Naive thymus-derived CD4-positive, alpha-beta T cell (primary cell): ENCODE measurements around the gene RAB3B. TPM values are rescaled to one million over a fixed set of nuclear protein-coding genes. Genes with fewer than 3 reads are reported as not detected.
"Not testable (repeated sequence)": the region's sequence is repeated elsewhere in the genome, so short reads cannot be mapped to it uniquely, and the experiment has no call there.

Experiments used
- ATAC-seq: fragments of 150-1000 bp; cut with Tn5 transposase; 2 replicates; pipeline ENCODE4 v1.10.0; 2021; ENCODE audit warnings: mild to moderate bottlenecking, moderate library complexity
- CTCF ChIA-PET: fragments of 350-600 bp; sonication (Branson Sonifier 250); formaldehyde crosslinking; loops from one replicate; lab custom pipeline; 2021; ENCODE audit warnings: antibody characterized with exemption; lab: Charles Lee
- POLR2A ChIA-PET: fragments of 350-600 bp; sonication (Branson Sonifier 250); formaldehyde crosslinking; loops from one replicate; lab custom pipeline; 2021; ENCODE audit warnings: antibody characterized with exemption, inconsistent platforms; lab: Charles Lee
- DNase-seq, 9 donors: peaks; one replicate each; pipeline versions ENCODE4 v3.0.0 to v3.0.0-alpha.2; 2020 to 2022; ENCODE audit warnings: mixed read lengths in 1 of 9
- H3K27ac ChIP-seq: one replicate; pipeline ENCODE4 v1.7.0; 2013; ENCODE audit warnings: mild to moderate bottlenecking, low read depth, low read length, moderate library complexity
- H3K27me3 ChIP-seq, 2 donors: one replicate each; pipeline ENCODE4 v1.7.0; 2013; ENCODE audit warnings: low read length in 2 of 2, mild to moderate bottlenecking in 2 of 2, moderate library complexity in 2 of 2; ENCODE audit not compliant: control insufficient read depth in 2 of 2, insufficient read depth in 2 of 2
- H3K36me3 ChIP-seq, 3 experiments: 1 replicate in 2 of 3; 2 replicates in 1 of 3; pipeline ENCODE4 v1.7.0; 2013; ENCODE audit warnings: low read length in 3 of 3, mild to moderate bottlenecking in 3 of 3, moderate library complexity in 1 of 3; ENCODE audit not compliant: insufficient read depth in 3 of 3, control insufficient read depth in 2 of 3
- H3K4me1 ChIP-seq, 2 donors: one replicate each; pipeline ENCODE4 v1.7.0; 2013; ENCODE audit warnings: low read length in 2 of 2, mild to moderate bottlenecking in 2 of 2, moderate library complexity in 1 of 2; ENCODE audit not compliant: control insufficient read depth in 2 of 2, insufficient read depth in 2 of 2
- H3K4me3 ChIP-seq: 2 replicates; pipeline ENCODE4 v1.7.0; 2013; ENCODE audit warnings: mild to moderate bottlenecking, low read length
- H3K9me3 ChIP-seq, 3 experiments: 1 replicate in 2 of 3; 2 replicates in 1 of 3; pipeline ENCODE4 v1.7.0; 2013; ENCODE audit warnings: low read length in 3 of 3; ENCODE audit not compliant: control insufficient read depth in 2 of 3
- H3K27ac Mint-ChIP-seq, 9 donors: one replicate each; pipeline ENCODE4 v1.8.0; 2020 to 2022; ENCODE audit warnings: mixed read lengths in 9 of 9, mild to moderate bottlenecking in 8 of 9, moderate library complexity in 5 of 9, inconsistent platforms in 2 of 9
- H3K27me3 Mint-ChIP-seq, 5 donors: one replicate each; pipeline ENCODE4 v1.8.0; 2021 to 2022; ENCODE audit warnings: mixed read lengths in 5 of 5, mild to moderate bottlenecking in 1 of 5
- H3K36me3 Mint-ChIP-seq, 5 donors: one replicate each; pipeline ENCODE4 v1.8.0; 2020 to 2022; ENCODE audit warnings: mixed read lengths in 5 of 5, mild to moderate bottlenecking in 3 of 5, inconsistent platforms in 1 of 5
- H3K4me1 Mint-ChIP-seq, 7 donors: one replicate each; pipeline ENCODE4 v1.8.0; 2020 to 2022; ENCODE audit warnings: mixed read lengths in 7 of 7, mild to moderate bottlenecking in 3 of 7, inconsistent platforms in 1 of 7
- H3K4me3 Mint-ChIP-seq, 10 donors: one replicate each; pipeline ENCODE4 v1.8.0; 2020 to 2022; ENCODE audit warnings: mild to moderate bottlenecking in 10 of 10, mixed read lengths in 10 of 10, moderate library complexity in 6 of 10, inconsistent platforms in 2 of 10
- H3K9me3 Mint-ChIP-seq, 11 donors: one replicate each; pipeline ENCODE4 v1.8.0; 2020 to 2022; ENCODE audit warnings: mixed read lengths in 11 of 11, mild to moderate bottlenecking in 4 of 11, inconsistent platforms in 1 of 11, moderate library complexity in 1 of 11
- intact Hi-C, 2 donors: fragments of 100-400 bp; cut with micrococcal nuclease; formaldehyde crosslinking; loops; one replicate each; pipeline ENCODE4 v1.15.1; 2023
- polyA plus RNA-seq, 2 donors: library from polyadenylated mRNA; unstranded; fragments of 300-500 nt; fragmentation: Illumina TruSeq; gene quantifications; one replicate each; pipeline ENCODE4 v1.2.3, GENCODE V29; 2021
- total RNA-seq, 6 experiments: library from RNA in 5 of 6; stranded (reverse) in 5 of 6; gene quantifications; 1 replicate in 5 of 6; 2 replicates in 1 of 6; pipeline ENCODE4 v1.2.3 and lab custom pipeline; 2021 to 2026

RAB3B gene
- total and polyA plus RNA-seq, 7 experiments from 2014 or later: 0.03 TPM; not detected in 6

DNA sequence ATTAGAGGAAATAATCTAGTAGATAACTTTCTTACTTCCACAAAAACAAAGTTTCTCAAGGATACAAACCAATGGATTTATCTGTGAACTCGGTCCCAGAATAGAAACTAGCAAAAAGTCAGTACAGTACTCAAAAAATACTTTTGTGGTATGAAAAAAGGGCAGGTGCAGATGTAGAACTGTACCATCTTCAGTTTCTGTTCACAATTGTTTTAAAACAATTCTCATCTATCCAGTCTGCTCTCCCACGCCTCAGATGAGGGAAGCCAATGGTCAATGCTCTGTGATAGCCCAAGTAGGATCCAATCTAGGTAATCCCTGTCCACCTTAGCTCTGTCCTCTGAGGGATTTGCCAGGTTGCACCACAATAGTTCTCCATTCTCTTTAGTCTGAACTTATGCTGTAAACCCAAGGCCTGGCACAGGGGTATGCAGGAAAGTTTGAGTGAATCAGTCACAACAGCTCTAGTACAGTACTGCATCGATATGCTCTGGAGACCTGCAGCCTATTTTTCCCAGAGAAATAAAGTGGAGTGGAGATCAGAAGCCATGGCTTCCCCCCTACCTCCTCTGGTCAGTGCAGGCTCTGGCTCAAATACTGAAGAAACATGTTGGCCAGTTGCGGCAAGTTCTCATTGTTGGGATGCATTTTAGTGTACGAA lies 41.8 kb upstream of the RAB3B start:
- peaks cover 0 to 5% (median 5%) of the 10 kb centered on the region in 3 experiments for H3K36me3 ChIP-seq
- Mint-ChIP-seq H3K27ac (peak overlapping the region; percentile 92 to 97 (median 96)), H3K4me1 (peaks cover 18 to 52% (median 38%) of the 10 kb centered on the region in 7 donors), H3K9me3 (no peaks in the 10 kb centered on the region), H3K4me3 (peak overlapping the region; percentile 91 to 96 (median 93)), H3K36me3 (peaks cover 0 to 25% (median 9%) of the 10 kb centered on the region in 5 donors), H3K27me3 (no peaks in the 10 kb centered on the region)
- ChIA-PET CTCF (no interaction called here), POLR2A (interaction anchor here (0.7 to 4.0 kb wide), 9 partner anchors 17 to 671 kb away, joined by 3 to 43 read pairs (median 3); partner anchors contain the start of genes BTF3L4, NRDC, ORC1 and PRPF38A)
- no peak for ATAC-seq
- intact Hi-C loops: loop anchor here in 1 of 2 donors (5.0 kb wide), 1 partner anchor 415 kb away; the partner anchor contains the start of gene OSBPL9
- peak overlapping the region; percentile 94 for H3K4me3 ChIP-seq
- peaks cover 20 to 22% of the 10 kb centered on the region in 2 donors for H3K4me1 ChIP-seq
- no peaks in the 10 kb centered on the region for H3K9me3 ChIP-seq
- no peak for DNase-seq
- H3K27me3 ChIP-seq: no peaks in the 10 kb centered on the region
- peak overlapping the region; percentile 73 for H3K27ac ChIP-seq

DNA sequence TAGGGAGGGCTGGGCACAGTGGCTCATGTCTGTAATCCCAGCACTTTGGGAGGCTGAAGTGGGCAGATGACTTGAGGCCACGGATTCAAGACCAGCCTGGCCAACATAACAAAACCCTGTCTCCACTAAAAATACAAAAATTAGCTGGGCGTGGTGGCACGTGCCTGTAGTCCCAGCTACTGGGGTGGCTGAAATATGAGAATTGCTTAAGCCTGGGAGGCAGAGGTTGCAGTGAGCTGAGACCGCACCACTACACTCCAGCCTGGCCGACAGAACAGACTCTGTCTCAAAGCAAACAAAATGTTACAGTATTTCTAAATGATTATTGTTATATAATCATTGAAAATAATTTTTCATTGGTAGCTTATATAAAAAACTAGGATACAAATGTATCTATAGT lies 38.3 kb upstream of the RAB3B start:
- H3K9me3 ChIP-seq, H3K27me3 ChIP-seq, H3K27ac Mint-ChIP-seq, H3K9me3 Mint-ChIP-seq, H3K4me3 Mint-ChIP-seq, H3K4me3 ChIP-seq, H3K27ac ChIP-seq, H3K27me3 Mint-ChIP-seq, CTCF ChIA-PET, intact Hi-C loops, DNase-seq, ATAC-seq: not testable (repeated sequence)
- Mint-ChIP-seq H3K36me3 (peaks cover 8 to 24% (median 20%) of the 10 kb centered on the region in 5 donors), H3K4me1 (peaks cover 18 to 44% (median 33%) of the 10 kb centered on the region in 7 donors)
- peaks cover 17 to 18% of the 10 kb centered on the region in 2 donors for H3K4me1 ChIP-seq
- POLR2A ChIA-PET: interaction anchor here (0.9 kb wide), 1 partner anchor 20 kb away, joined by 3 read pairs; no protein-coding TSS in a partner anchor
- H3K36me3 ChIP-seq: peaks cover 0 to 17% (median 0%) of the 10 kb centered on the region in 3 experiments

DNA sequence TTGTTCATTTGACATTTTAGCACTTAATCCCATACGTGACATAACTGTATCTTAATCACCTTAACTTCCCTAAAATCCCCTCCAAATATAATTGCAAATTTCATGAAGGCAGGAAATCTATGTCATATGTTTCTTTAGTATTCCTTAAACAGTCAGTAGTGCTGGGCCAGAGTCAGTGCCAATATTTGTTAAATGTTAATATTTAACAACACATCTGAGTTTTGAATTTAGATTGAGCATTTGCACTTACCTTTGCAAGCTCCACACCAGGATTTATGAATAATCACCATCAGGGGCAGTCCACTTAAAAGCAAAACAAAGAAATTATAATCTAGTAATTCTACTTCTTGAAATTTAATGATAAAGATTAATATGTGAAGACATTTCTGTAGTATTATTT lies 37.8 kb upstream of the RAB3B start:
- Mint-ChIP-seq H3K36me3 (peaks cover 8 to 29% (median 23%) of the 10 kb centered on the region in 5 donors), H3K27me3 (no peaks in the 10 kb centered on the region), H3K9me3 (no peaks in the 10 kb centered on the region), H3K4me3 (no peak overlapping the region), H3K4me1 (peaks cover 18 to 41% (median 30%) of the 10 kb centered on the region in 7 donors), H3K27ac (no peak overlapping the region)
- CTCF ChIA-PET: interaction anchor here (0.6 kb wide), 1 partner anchor 287 kb away, joined by 3 read pairs; no protein-coding TSS in a partner anchor
- POLR2A ChIA-PET: no interaction called here
- H3K36me3 ChIP-seq: peaks cover 0 to 19% (median 0%) of the 10 kb centered on the region in 3 experiments
- H3K4me1 ChIP-seq: peaks cover 15 to 17% of the 10 kb centered on the region in 2 donors
- no peaks in the 10 kb centered on the region for H3K27me3 ChIP-seq
- H3K27ac ChIP-seq: no peak overlapping the region
- ATAC-seq (no peak), DNase-seq (no peak)
- H3K4me3 ChIP-seq: no peak overlapping the region
- H3K9me3 ChIP-seq: no peaks in the 10 kb centered on the region
- intact Hi-C loops: no loop called here

DNA sequence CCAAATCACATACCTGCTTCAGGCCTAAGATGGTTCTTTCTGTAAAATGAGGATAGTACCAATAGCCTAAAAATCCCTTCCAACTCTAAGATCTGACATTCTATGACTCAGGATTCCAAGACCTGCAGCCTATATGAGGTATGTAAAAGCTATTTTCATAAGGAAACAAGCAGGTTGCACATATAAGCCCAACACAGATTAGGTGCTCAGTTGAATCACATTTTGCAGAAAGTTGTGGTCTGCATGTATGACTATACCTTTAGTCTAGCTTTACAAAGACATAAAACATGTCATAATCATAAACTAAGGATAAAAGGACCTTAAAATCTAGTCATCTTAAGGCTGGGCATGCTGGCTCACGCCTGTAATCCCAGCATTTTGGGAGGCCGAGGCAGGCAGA lies 35.8 kb upstream of the RAB3B start:
- Histone ChIP-seq H3K27ac (no peak overlapping the region), H3K27me3 (no peaks in the 10 kb centered on the region), H3K9me3 (no peaks in the 10 kb centered on the region), H3K4me1 (peaks cover 0 to 3% of the 10 kb centered on the region in 2 donors), H3K4me3 (no peak overlapping the region), H3K36me3 (peaks cover 0 to 35% (median 0%) of the 10 kb centered on the region in 3 experiments)
- no peaks in the 10 kb centered on the region for H3K9me3 Mint-ChIP-seq
- H3K27me3 Mint-ChIP-seq: no peaks in the 10 kb centered on the region
- H3K36me3 Mint-ChIP-seq: peaks cover 8 to 44% (median 28%) of the 10 kb centered on the region in 5 donors
- peaks cover 7 to 25% (median 16%) of the 10 kb centered on the region in 7 donors for H3K4me1 Mint-ChIP-seq
- no peak for DNase-seq
- intact Hi-C loops: no loop called here
- ATAC-seq: no peak
- no peak overlapping the region for H3K4me3 Mint-ChIP-seq
- ChIA-PET CTCF (no interaction called here), POLR2A (no interaction called here)
- H3K27ac Mint-ChIP-seq: no peak overlapping the region

DNA sequence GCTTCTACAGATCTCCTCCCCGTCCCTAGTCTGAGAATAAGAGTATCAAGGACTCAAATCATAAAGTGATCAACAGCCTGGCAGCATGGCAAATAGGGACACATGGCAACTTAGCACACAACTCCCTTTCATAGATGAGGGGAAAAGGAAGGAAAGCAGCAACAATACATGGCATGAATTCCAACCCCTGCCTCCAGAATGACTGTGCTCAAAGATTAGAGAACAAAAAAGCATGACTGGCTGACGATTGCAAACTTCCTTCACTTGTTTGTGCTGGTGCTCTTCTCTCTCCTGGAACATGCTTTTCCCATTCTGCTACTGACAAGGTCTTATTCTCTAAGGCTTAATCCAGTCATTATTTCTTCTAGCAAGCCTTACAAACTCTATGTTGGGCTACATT lies 31.6 kb upstream of the RAB3B start:
- POLR2A ChIA-PET: no interaction called here
- DNase-seq: no peak
- Histone ChIP-seq H3K36me3 (peaks cover 0 to 51% (median 0%) of the 10 kb centered on the region in 3 experiments), H3K4me1 (no peaks in the 10 kb centered on the region), H3K27me3 (no peaks in the 10 kb centered on the region), H3K9me3 (no peaks in the 10 kb centered on the region), H3K27ac (no peak overlapping the region), H3K4me3 (no peak overlapping the region)
- peaks cover 12 to 50% (median 30%) of the 10 kb centered on the region in 5 donors for H3K36me3 Mint-ChIP-seq
- no peak for ATAC-seq
- intact Hi-C loops: no loop called here
- H3K4me3 Mint-ChIP-seq: no peak overlapping the region
- H3K9me3 Mint-ChIP-seq: no peaks in the 10 kb centered on the region
- peak overlapping the region in 1 of 9 donors; percentile 32 for H3K27ac Mint-ChIP-seq
- no peaks in the 10 kb centered on the region for H3K27me3 Mint-ChIP-seq
- H3K4me1 Mint-ChIP-seq: peaks cover 0 to 5% (median 0%) of the 10 kb centered on the region in 7 donors
- CTCF ChIA-PET: no interaction called here

DNA sequence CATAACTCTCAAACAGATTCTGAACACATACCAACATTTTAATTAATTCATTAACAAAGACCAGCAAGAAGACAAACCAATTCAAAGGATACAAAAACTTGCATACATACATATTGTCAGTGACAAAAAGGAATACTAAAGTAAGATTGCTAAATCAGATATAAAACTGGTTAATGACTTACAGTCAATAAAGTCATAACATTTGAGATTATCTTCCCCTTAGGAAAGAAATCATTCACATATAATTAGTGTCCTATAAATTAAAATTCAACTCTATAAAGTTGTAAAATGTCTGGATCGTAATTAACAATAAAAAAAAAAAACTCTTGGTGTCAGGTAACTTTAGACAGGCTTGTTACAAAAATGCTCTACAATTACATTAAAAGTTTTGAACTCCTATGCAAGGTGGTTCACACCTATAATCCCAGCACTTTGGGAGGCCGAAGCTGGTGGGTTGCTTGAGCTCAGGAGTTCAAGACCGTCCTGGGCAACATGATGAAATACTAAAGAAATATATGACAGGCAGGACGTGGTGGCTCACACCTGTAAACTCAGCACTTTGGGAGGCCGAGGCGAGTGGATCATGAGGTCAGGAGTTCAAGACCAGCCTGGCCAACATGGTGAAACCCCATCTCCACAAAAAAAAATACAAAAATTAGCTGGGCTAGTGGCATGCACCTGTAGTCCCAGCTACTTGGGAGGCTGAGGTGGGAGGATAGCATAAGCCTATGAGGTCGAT lies 17.7 kb upstream of the RAB3B start:
- Mint-ChIP-seq H3K27me3 (peaks cover 14 to 31% (median 25%) of the 10 kb centered on the region in 5 donors), H3K4me3 (no peak overlapping the region), H3K27ac (no peak overlapping the region), H3K9me3 (no peaks in the 10 kb centered on the region), H3K4me1 (no peaks in the 10 kb centered on the region), H3K36me3 (no peaks in the 10 kb centered on the region)
- ChIA-PET POLR2A (no interaction called here), CTCF (no interaction called here)
- H3K36me3 ChIP-seq: no peaks in the 10 kb centered on the region
- no peak overlapping the region for H3K4me3 ChIP-seq
- no peak overlapping the region for H3K27ac ChIP-seq
- DNase-seq (no peak), ATAC-seq (no peak)
- H3K4me1 ChIP-seq: no peaks in the 10 kb centered on the region
- H3K27me3 ChIP-seq: no peaks in the 10 kb centered on the region
- no peaks in the 10 kb centered on the region for H3K9me3 ChIP-seq
- intact Hi-C loops: loop anchor here (10.0 kb wide), 2 partner anchors 183 to 383 kb away; no protein-coding TSS in a partner anchor
